ENCODE measurements around the gene PLCL2. TPM values are rescaled to one million over a fixed set of nuclear protein-coding genes. Genes with fewer than 3 reads are reported as not detected.

The PLCL2 gene
- polyA plus RNA-seq, 2 of the 4 experiments (the other 2 are of a cell fraction), result 2.1 to 3.0 TPM

DNA sequence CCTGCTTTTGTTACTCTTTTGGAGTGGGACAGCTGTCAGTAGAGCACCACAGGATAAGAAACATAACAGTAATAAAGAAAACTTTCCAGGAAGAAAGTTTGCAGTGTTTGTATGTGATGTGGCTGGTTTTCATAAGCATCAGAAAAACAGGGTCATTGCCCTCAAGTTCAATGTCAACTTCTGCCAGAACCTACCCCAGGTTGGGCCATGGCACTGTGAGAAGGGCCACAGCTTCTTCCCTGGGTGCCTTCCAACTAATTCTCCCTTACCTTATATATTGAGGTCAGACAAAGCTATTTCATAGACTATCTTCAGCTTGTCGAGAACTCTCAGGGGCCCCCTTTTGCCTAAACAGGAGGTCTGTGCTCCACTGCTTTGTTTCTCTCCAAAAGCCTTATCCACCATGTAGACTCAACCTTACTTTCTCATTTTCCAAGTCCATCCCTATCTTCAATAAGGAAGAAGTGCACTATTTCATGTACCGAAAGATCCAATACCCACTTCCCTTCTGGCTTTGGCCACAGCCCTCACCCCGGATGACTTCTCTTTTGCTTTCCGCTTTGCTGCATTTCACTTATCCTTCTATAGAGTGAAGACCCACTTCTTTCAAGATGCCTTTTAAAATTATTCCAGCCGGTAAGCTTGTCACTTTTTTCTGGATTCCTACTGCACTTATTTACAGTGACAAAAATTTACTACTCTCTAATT is 38.2 kb upstream of the PLCL2 start:
- FAIRE-seq (no peak), ATAC-seq (no peak), DNase-seq (ENCODE audit: low read depth in 1 of 2, low spot score in 1 of 2) (no peak)
- TF ChIP-seq CHD4 (IDR thresholded peaks at IDR 0.05; ENCODE audit: borderline replicate concordance) (no peak), KDM1A (IDR thresholded peaks at IDR 0.05; ENCODE audit: low read depth) (no peak), MYC (IDR thresholded peaks at IDR 0.05; ENCODE audit: borderline replicate concordance, low read length) (no peak), SREBF2 (IDR thresholded peaks at IDR 0.05) (no peak), MAZ (IDR thresholded peaks at IDR 0.05; ENCODE audit: borderline replicate concordance, low read depth, low read length) (no peak), GATA3 (IDR thresholded peaks at IDR 0.05; ENCODE audit: borderline replicate concordance) (no peak), CBX8 (IDR thresholded peaks at IDR 0.05) (no peak), NR3C1 (IDR thresholded peaks at IDR 0.05) (no peak)
- TF ChIP-seq, protein P1, sequence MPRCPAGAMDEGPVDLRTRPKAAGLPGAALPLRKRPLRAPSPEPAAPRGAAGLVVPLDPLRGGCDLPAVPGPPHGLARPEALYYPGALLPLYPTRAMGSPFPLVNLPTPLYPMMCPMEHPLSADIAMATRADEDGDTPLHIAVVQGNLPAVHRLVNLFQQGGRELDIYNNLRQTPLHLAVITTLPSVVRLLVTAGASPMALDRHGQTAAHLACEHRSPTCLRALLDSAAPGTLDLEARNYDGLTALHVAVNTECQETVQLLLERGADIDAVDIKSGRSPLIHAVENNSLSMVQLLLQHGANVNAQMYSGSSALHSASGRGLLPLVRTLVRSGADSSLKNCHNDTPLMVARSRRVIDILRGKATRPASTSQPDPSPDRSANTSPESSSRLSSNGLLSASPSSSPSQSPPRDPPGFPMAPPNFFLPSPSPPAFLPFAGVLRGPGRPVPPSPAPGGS (IDR thresholded peaks at IDR 0.05), result no peak
- H3K4me3 ChIP-seq, result no peak overlapping the region
- CTCF ChIA-PET, result no interaction called here
- H3K4me2 ChIP-seq, result no peak overlapping the region
- 85% methylated on average over 5 of the region's 5 CpGs for WGBS (ENCODE audit: missing lambda C conversion rate)
- no peaks in the 10 kb centered on the region for H3K4me1 ChIP-seq
- POLR2A ChIA-PET, result no interaction called here
- H3K27ac ChIP-seq, result no peak overlapping the region
- no peaks in the 10 kb centered on the region for H3K9me3 ChIP-seq

DNA sequence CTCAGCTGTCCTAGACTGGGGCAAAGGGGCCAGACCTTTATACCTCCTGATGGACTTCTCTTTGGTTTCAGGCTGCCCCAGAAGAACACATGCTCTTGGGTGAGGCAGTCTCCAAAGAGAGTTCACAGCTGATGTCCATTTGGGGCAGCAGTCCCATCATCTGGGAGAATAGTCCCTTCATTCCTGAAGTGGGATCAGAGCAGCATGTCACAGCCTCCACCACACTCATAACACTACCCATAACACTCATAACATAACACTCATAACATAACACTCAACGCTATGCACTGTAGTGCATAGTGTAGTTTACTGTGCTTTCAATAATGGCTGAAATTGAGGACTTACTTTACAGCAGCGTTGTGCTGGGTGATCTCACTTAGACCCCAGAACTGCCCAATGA is 36.7 kb upstream of the PLCL2 start:
- Histone ChIP-seq H3K9me3 (no peaks in the 10 kb centered on the region), H3K4me1 (no peaks in the 10 kb centered on the region), H3K4me3 (no peak overlapping the region), H3K27ac (no peak overlapping the region), H3K4me2 (no peak overlapping the region)
- ATAC-seq (no peak), FAIRE-seq (no peak), DNase-seq (ENCODE audit: low read depth in 1 of 2, low spot score in 1 of 2) (no peak)
- 63% methylated on average over 2 of the region's 2 CpGs for WGBS (ENCODE audit: missing lambda C conversion rate)
- no peak for TF ChIP-seq HOXB13 (CRISPR knock-in tag; IDR thresholded peaks at IDR 0.05; ENCODE audit: low read depth)
- TF ChIP-seq, protein P2, sequence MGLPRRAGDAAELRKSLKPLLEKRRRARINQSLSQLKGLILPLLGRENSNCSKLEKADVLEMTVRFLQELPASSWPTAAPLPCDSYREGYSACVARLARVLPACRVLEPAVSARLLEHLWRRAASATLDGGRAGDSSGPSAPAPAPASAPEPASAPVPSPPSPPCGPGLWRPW (IDR thresholded peaks at IDR 0.05), result no peak
- TF ChIP-seq, protein P3, sequence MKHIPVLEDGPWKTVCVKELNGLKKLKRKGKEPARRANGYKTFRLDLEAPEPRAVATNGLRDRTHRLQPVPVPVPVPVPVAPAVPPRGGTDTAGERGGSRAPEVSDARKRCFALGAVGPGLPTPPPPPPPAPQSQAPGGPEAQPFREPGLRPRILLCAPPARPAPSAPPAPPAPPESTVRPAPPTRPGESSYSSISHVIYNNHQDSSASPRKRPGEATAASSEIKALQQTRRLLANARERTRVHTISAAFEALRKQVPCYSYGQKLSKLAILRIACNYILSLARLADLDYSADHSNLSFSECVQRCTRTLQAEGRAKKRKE (CRISPR knock-in tag; IDR thresholded peaks at IDR 0.05; ENCODE audit: low read depth), result no peak
- TF ChIP-seq JUNB (IDR thresholded peaks at IDR 0.05), result no peak
- TF ChIP-seq POLR2A (IDR thresholded peaks at IDR 0.05; ENCODE audit: low read length), result no peak
- no peak for TF ChIP-seq JUN (IDR thresholded peaks at IDR 0.05)
- no peak for TF ChIP-seq SREBF2 (IDR thresholded peaks at IDR 0.05)
- POLR2A ChIA-PET, result no interaction called here
- CTCF ChIA-PET, result no interaction called here

DNA sequence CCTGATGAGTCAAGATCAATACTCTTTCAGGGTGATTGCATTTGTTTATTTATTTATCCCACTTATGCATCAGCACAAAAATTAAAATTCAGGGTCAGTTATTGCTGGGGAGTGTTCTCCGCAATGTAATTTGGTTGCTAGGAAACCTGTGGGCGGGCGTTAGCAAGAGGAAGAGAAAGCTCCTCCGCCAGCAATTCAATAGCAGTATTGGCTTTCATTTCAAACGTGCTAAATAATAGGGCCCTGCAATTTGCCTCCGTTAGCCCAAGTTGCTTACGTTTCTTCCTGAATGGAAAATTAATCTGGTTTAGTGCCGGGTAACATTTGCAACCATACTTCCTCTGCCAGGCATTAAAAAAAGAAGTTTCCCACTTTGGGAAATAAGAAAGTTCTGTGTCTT is 35.5 kb upstream of the PLCL2 start:
- FAIRE-seq, result no peak
- Histone ChIP-seq H3K4me3 (no peak overlapping the region), H3K4me1 (no peaks in the 10 kb centered on the region), H3K4me2 (no peak overlapping the region), H3K27ac (no peak overlapping the region), H3K9me3 (no peaks in the 10 kb centered on the region)
- no peak for DNase-seq (ENCODE audit: low read depth in 1 of 2, low spot score in 1 of 2)
- no peak for ATAC-seq
- 86% methylated on average over 8 of the region's 8 CpGs for WGBS (ENCODE audit: missing lambda C conversion rate)
- TF ChIP-seq, protein P2 (IDR thresholded peaks at IDR 0.05), result no peak
- no peak for TF ChIP-seq RFX5 (IDR thresholded peaks at IDR 0.05)
- TF ChIP-seq RNF2 (IDR thresholded peaks at IDR 0.05; ENCODE audit: borderline replicate concordance, low read depth), result no peak
- TF ChIP-seq MYC (IDR thresholded peaks at IDR 0.05; ENCODE audit: borderline replicate concordance, low read length), result no peak
- TF ChIP-seq GATA3 (IDR thresholded peaks at IDR 0.05; ENCODE audit: borderline replicate concordance), result no peak
- TF ChIP-seq HOXB5 (CRISPR knock-in tag; IDR thresholded peaks at IDR 0.05), result no peak
- TF ChIP-seq RARB (CRISPR knock-in tag; IDR thresholded peaks at IDR 0.05), result no peak
- TF ChIP-seq, protein P4, sequence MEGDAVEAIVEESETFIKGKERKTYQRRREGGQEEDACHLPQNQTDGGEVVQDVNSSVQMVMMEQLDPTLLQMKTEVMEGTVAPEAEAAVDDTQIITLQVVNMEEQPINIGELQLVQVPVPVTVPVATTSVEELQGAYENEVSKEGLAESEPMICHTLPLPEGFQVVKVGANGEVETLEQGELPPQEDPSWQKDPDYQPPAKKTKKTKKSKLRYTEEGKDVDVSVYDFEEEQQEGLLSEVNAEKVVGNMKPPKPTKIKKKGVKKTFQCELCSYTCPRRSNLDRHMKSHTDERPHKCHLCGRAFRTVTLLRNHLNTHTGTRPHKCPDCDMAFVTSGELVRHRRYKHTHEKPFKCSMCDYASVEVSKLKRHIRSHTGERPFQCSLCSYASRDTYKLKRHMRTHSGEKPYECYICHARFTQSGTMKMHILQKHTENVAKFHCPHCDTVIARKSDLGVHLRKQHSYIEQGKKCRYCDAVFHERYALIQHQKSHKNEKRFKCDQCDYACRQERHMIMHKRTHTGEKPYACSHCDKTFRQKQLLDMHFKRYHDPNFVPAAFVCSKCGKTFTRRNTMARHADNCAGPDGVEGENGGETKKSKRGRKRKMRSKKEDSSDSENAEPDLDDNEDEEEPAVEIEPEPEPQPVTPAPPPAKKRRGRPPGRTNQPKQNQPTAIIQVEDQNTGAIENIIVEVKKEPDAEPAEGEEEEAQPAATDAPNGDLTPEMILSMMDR (IDR thresholded peaks at IDR 0.05), result no peak
- TF ChIP-seq, protein P5, sequence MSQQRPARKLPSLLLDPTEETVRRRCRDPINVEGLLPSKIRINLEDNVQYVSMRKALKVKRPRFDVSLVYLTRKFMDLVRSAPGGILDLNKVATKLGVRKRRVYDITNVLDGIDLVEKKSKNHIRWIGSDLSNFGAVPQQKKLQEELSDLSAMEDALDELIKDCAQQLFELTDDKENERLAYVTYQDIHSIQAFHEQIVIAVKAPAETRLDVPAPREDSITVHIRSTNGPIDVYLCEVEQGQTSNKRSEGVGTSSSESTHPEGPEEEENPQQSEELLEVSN (IDR thresholded peaks at IDR 0.05; ENCODE audit: borderline replicate concordance, low read depth), result no peak
- no peak for TF ChIP-seq FOSL2 (IDR thresholded peaks at IDR 0.05)
- no peak for TF ChIP-seq FOSL2 (CRISPR knock-in tag; IDR thresholded peaks at IDR 0.05)
- TF ChIP-seq, protein P6, sequence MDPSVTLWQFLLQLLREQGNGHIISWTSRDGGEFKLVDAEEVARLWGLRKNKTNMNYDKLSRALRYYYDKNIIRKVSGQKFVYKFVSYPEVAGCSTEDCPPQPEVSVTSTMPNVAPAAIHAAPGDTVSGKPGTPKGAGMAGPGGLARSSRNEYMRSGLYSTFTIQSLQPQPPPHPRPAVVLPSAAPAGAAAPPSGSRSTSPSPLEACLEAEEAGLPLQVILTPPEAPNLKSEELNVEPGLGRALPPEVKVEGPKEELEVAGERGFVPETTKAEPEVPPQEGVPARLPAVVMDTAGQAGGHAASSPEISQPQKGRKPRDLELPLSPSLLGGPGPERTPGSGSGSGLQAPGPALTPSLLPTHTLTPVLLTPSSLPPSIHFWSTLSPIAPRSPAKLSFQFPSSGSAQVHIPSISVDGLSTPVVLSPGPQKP (IDR thresholded peaks at IDR 0.05; ENCODE audit: low read depth, low read length), result no peak
- CTCF ChIA-PET, result interaction anchor here (0.6 kb wide), 1 partner anchor 298 kb away, joined by 3 read pairs; no protein-coding TSS in a partner anchor
- POLR2A ChIA-PET, result no interaction called here
